A673 (cell line): ENCODE results near the gene SORL1-AS1.

Source experiments
- EZH2 ChIP-seq: fragments of 200-600 bp; sonication (generic); IDR thresholded peaks from 2 replicates; pipeline ENCODE4 v1.6.1; 2017; ENCODE audit warnings: borderline replicate concordance, low read depth, mild to moderate bottlenecking, mixed read lengths, antibody characterized with exemption, low read length; ENCODE audit not compliant: poor library complexity, severe bottlenecking
- TF ChIP-seq, protein P1 (sequence below): fragments of 300-800, 200-600 bp; sonication (generic); conservative IDR thresholded peaks from 2 replicates; pipeline ENCODE4 v1.5.1; 2017; ENCODE audit warnings: low read depth, mild to moderate bottlenecking, antibody characterized with exemption, low read length, moderate library complexity, mixed read lengths

DNA sequence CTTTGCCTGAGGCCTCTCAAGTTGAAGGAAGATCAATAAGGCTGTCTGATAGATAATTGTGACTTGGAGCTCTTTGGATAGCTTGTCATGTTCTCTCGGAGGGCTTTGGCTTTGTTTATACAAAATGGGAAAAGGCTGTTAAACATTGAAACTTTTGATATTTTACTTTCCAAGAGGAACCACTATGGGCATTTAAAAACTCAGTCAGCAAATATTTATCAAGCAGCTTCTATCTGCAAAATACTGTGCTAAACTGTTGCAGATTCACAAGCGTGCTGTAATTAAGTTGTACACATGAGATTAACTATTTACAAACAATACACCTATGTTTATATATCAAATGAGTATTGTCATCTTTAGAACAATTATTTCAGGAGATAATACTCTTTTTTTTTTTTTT, 35.2 kb downstream of the SORL1-AS1 start:
- TF ChIP-seq, protein P1, sequence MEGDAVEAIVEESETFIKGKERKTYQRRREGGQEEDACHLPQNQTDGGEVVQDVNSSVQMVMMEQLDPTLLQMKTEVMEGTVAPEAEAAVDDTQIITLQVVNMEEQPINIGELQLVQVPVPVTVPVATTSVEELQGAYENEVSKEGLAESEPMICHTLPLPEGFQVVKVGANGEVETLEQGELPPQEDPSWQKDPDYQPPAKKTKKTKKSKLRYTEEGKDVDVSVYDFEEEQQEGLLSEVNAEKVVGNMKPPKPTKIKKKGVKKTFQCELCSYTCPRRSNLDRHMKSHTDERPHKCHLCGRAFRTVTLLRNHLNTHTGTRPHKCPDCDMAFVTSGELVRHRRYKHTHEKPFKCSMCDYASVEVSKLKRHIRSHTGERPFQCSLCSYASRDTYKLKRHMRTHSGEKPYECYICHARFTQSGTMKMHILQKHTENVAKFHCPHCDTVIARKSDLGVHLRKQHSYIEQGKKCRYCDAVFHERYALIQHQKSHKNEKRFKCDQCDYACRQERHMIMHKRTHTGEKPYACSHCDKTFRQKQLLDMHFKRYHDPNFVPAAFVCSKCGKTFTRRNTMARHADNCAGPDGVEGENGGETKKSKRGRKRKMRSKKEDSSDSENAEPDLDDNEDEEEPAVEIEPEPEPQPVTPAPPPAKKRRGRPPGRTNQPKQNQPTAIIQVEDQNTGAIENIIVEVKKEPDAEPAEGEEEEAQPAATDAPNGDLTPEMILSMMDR: no peak
- TF ChIP-seq EZH2: no peak
